H1 (cell line): Measurements from ENCODE around the gene FAR2. TPM values are rescaled to one million over a fixed set of nuclear protein-coding genes. Genes with fewer than 3 reads are reported as not detected.

Experiments used
- CTCF ChIA-PET: fragments of 300-600 bp; sonication (Branson Sonifier 250); formaldehyde crosslinking; loops from one replicate; lab custom pipeline; 2021; ENCODE audit not compliant: partially characterized antibody; lab: Charles Lee
- POLR2A ChIA-PET: fragments of 300-600 bp; sonication (Branson Sonifier 250); formaldehyde crosslinking; loops from one replicate; lab custom pipeline; 2021; ENCODE audit warnings: inconsistent platforms; ENCODE audit not compliant: partially characterized antibody; lab: Charles Lee
- DNase-seq, 2 experiments: peaks; one replicate each; pipeline versions ENCODE4 v3.0.0 to v3.0.0-alpha.2; 2010 to 2022; ENCODE audit warnings: low spot score in 2 of 2, low read depth in 1 of 2, mixed read lengths in 1 of 2
- FAIRE-seq: peaks from 2 replicates; lab custom pipeline; 2011; peaks lifted over from hg19 to GRCh38; lab: Jason Lieb, UNC
- H2AFZ ChIP-seq: 2 replicates; pipeline ENCODE4 v1.8.1; 2012; ENCODE audit warnings: low read length, inconsistent platforms
- H2AK5ac ChIP-seq: 2 replicates; pipeline ENCODE4 v1.6.1; 2013; ENCODE audit warnings: low read depth, low read length
- H2BK120ac ChIP-seq: replicated peaks from 2 replicates; pipeline ENCODE3; 2013; ENCODE audit warnings: low read depth, low read length, inconsistent platforms
- H2BK12ac ChIP-seq: 2 replicates; pipeline ENCODE4 v1.6.1; 2013; ENCODE audit warnings: low read depth, low read length
- H2BK15ac ChIP-seq: 2 replicates; pipeline ENCODE4 v1.6.1; 2013; ENCODE audit warnings: low read length
- H2BK20ac ChIP-seq: 2 replicates; pipeline ENCODE4 v1.6.1; 2013; ENCODE audit warnings: low read length
- H2BK5ac ChIP-seq: 2 replicates; pipeline ENCODE4 v1.6.1; 2013; ENCODE audit warnings: low read depth, low read length
- H3K14ac ChIP-seq: 2 replicates; pipeline ENCODE4 v1.6.1; 2013; ENCODE audit warnings: inconsistent platforms; ENCODE audit not compliant: insufficient read length
- H3K18ac ChIP-seq: 2 replicates; pipeline ENCODE4 v1.6.1; 2013; ENCODE audit warnings: low read length; ENCODE audit errors: extremely low read depth
- H3K23ac ChIP-seq: 2 replicates; pipeline ENCODE4 v1.6.1; 2013; ENCODE audit warnings: inconsistent platforms; ENCODE audit not compliant: insufficient read length
- H3K23me2 ChIP-seq: 2 replicates; pipeline ENCODE4 v1.6.1; 2013; ENCODE audit warnings: low read depth, low read length
- H3K27ac ChIP-seq: 2 replicates; pipeline ENCODE4 v1.6.1; 2011; ENCODE audit warnings: low read depth, low read length, inconsistent platforms
- H3K27me3 ChIP-seq, 4 experiments: replicated peaks in 1 of 4; 1 replicate in 1 of 4; 2 replicates in 3 of 4; pipeline versions ENCODE4 v1.6.1 to v1.8.1; 2011 to 2013; ENCODE audit warnings: low read length in 3 of 4, mild to moderate bottlenecking in 3 of 4, inconsistent platforms in 2 of 4, mixed read lengths in 2 of 4, moderate library complexity in 1 of 4; ENCODE audit not compliant: control insufficient read depth in 3 of 4, insufficient read depth in 3 of 4; ENCODE audit errors: extremely low read depth in 1 of 4
- H3K36me3 ChIP-seq, 4 experiments: 2 replicates each; pipeline versions ENCODE4 v1.6.1 to v1.8.1; 2011 to 2013; ENCODE audit warnings: mild to moderate bottlenecking in 4 of 4, low read length in 3 of 4, moderate library complexity in 2 of 4, control low read depth in 1 of 4, inconsistent platforms in 1 of 4; ENCODE audit not compliant: insufficient read depth in 4 of 4, control insufficient read depth in 2 of 4
- H3K4ac ChIP-seq: replicated peaks from 2 replicates; pipeline ENCODE3; 2013; ENCODE audit warnings: low read length, low read depth, mixed read lengths, inconsistent platforms; ENCODE audit not compliant: insufficient read length
- H3K4me1 ChIP-seq, 4 experiments: replicated peaks in 1 of 4; 1 replicate in 1 of 4; 2 replicates in 3 of 4; pipeline versions ENCODE4 v1.6.1 to v1.8.1; 2011 to 2013; ENCODE audit warnings: low read length in 3 of 4, inconsistent platforms in 2 of 4, mixed read lengths in 1 of 4; ENCODE audit not compliant: insufficient read depth in 4 of 4, control insufficient read depth in 3 of 4
- H3K4me2 ChIP-seq, 2 experiments: 2 replicates each; pipeline versions ENCODE4 v1.6.1 to v1.8.1; 2011 to 2013; ENCODE audit warnings: low read depth in 2 of 2, low read length in 2 of 2, control low read depth in 1 of 2, inconsistent platforms in 1 of 2, mild to moderate bottlenecking in 1 of 2; ENCODE audit not compliant: insufficient read depth in 1 of 2
- H3K4me3 ChIP-seq, 4 experiments: fragments of 200-600, 300-600 bp in 1 of 4; sonication (generic), shearing (Covaris generic), sonication (Bioruptor Twin) in 1 of 4; 2 replicates each; pipeline versions ENCODE4 v1.5.1 to v1.8.1; 2011 to 2016; ENCODE audit warnings: low read length in 4 of 4, low read depth in 3 of 4, control low read depth in 2 of 4, inconsistent platforms in 2 of 4, mild to moderate bottlenecking in 2 of 4, mixed read lengths in 1 of 4, moderate library complexity in 1 of 4; ENCODE audit not compliant: insufficient read depth in 2 of 4; ENCODE audit errors: extremely low read depth in 1 of 4
- H3K56ac ChIP-seq: replicated peaks from 2 replicates; pipeline ENCODE3; 2013; ENCODE audit warnings: low read depth, mild to moderate bottlenecking, mixed read lengths, low read length, inconsistent platforms; ENCODE audit not compliant: insufficient read length
- H3K79me1 ChIP-seq: 2 replicates; pipeline ENCODE4 v1.6.1; 2013; ENCODE audit warnings: low read depth, low read length, control low read depth
- H3K79me2 ChIP-seq, 2 experiments: 2 replicates each; pipeline versions ENCODE4 v1.6.1 to v1.8.1; 2012 to 2013; ENCODE audit warnings: low read length in 2 of 2, mild to moderate bottlenecking in 2 of 2, inconsistent platforms in 1 of 2; ENCODE audit not compliant: insufficient read depth in 2 of 2, control insufficient read depth in 1 of 2
- H3K9ac ChIP-seq, 4 experiments: replicated peaks in 1 of 4; 1 replicate in 1 of 4; 2 replicates in 3 of 4; pipeline versions ENCODE4 v1.6.1 to v1.8.1; 2011 to 2013; ENCODE audit warnings: low read depth in 3 of 4, low read length in 3 of 4, control low read depth in 2 of 4, mild to moderate bottlenecking in 2 of 4, moderate library complexity in 2 of 4, inconsistent platforms in 1 of 4; ENCODE audit errors: extremely low read depth in 1 of 4
- H3K9me3 ChIP-seq, 2 experiments: 2 replicates each; pipeline versions ENCODE4 v1.6.1 to v1.8.1; 2012 to 2013; ENCODE audit warnings: mild to moderate bottlenecking in 2 of 2, moderate library complexity in 2 of 2, control low read depth in 1 of 2, inconsistent platforms in 1 of 2, low read depth in 1 of 2, low read length in 1 of 2, mixed read lengths in 1 of 2; ENCODE audit not compliant: insufficient read depth in 2 of 2
- H4K20me1 ChIP-seq, 2 experiments: replicated peaks in 1 of 2; 2 replicates each; pipeline versions ENCODE3 to v1.8.1; 2011 to 2013; ENCODE audit warnings: inconsistent platforms in 2 of 2, low read length in 2 of 2, mild to moderate bottlenecking in 1 of 2; ENCODE audit not compliant: insufficient read depth in 2 of 2, control insufficient read depth in 1 of 2
- H4K5ac ChIP-seq: 2 replicates; pipeline ENCODE4 v1.6.1; 2013; ENCODE audit warnings: low read length, low read depth, mixed read lengths, inconsistent platforms; ENCODE audit not compliant: insufficient read length
- H4K8ac ChIP-seq: 2 replicates; pipeline ENCODE4 v1.8.0; 2013; ENCODE audit warnings: mild to moderate bottlenecking, moderate library complexity, low read length, inconsistent platforms; ENCODE audit not compliant: insufficient read depth; ENCODE audit errors: extremely low read depth
- H4K91ac ChIP-seq: replicated peaks from 2 replicates; pipeline ENCODE3; 2013; ENCODE audit warnings: low read length, mixed read lengths, inconsistent platforms; ENCODE audit not compliant: insufficient read length
- BCL11A ChIP-seq, 2 experiments: IDR thresholded peaks; one replicate each; pipeline ENCODE4 v1.6.1; 2011; ENCODE audit warnings: low read depth in 2 of 2, low read length in 2 of 2, mild to moderate bottlenecking in 2 of 2
- KDM5A ChIP-seq: fragments of 200-600 bp; IDR thresholded peaks from 2 replicates; pipeline ENCODE4 v1.7.1; 2012; ENCODE audit warnings: mild to moderate bottlenecking, low read length, inconsistent platforms, mixed read lengths
- SRF ChIP-seq: IDR thresholded peaks from 2 replicates; pipeline ENCODE4 v1.6.1; 2011; ENCODE audit warnings: mild to moderate bottlenecking, low read depth, low read length, moderate library complexity
- TAF1 ChIP-seq: IDR thresholded peaks from 2 replicates; pipeline ENCODE4 v1.6.1; 2011; ENCODE audit warnings: mild to moderate bottlenecking, low read depth, low read length
- TCF12 ChIP-seq: IDR thresholded peaks from 2 replicates; pipeline ENCODE4 v1.6.1; 2011; ENCODE audit warnings: low read depth, mild to moderate bottlenecking, low read length
- TEAD4 ChIP-seq: IDR thresholded peaks from 2 replicates; pipeline ENCODE4 v1.6.1; 2012; ENCODE audit warnings: low read depth, low read length, inconsistent platforms, mixed read lengths
- WGBS, 2 experiments: shearing (Covaris generic) in 1 of 2; methylation state at CpG; one replicate each; pipeline versions ENCODE4 v1.1.6 to v1.1.7; 2013 to 2015; ENCODE audit warnings: low lambda C conversion rate in 2 of 2, mixed read lengths in 2 of 2, inconsistent platforms in 1 of 2, low coverage in 1 of 2, missing lambda C conversion rate in 1 of 2; ENCODE audit not compliant: insufficient replicate concordance in 2 of 2, insufficient coverage in 1 of 2, insufficient read length in 1 of 2; ENCODE audit errors: extremely low coverage in 1 of 2, missing lambda C conversion rate in 1 of 2; 5-methylcytosine and 5-hydroxymethylcytosine counted together
- polyA plus RNA-seq, 7 experiments: library from polyadenylated mRNA; depleted of rRNA in 3 of 7; stranded (reverse) in 5 of 7; unstranded in 2 of 7; fragments of >200 nt in 5 of 7; fragments of 200-250 nt in 2 of 7; gene quantifications; 1 replicate in 5 of 7; 2 replicates in 1 of 7; 4 replicates in 1 of 7; pipeline versions ENCODE4 v1.2.1 to v1.2.3, GENCODE V29; 2011 to 2013; ENCODE audit warnings: missing spikeins in 2 of 7, mixed read lengths in 2 of 7
- total RNA-seq: library from RNA; stranded (reverse); fragmentation: NEBNext Ultra II Directional; extraction: Animal tissue kit (Norgen Biotek cat#: 25700); gene quantifications from 2 replicates; pipeline ENCODE4 v1.2.1, GENCODE V29; 2021

FAR2 gene
- total and polyA plus RNA-seq, 2 of the 8 experiments (the other 6 are each of a cell fraction or from before 2014, with no cell fraction given): 24.0 to 24.1 TPM

GRCh38 chr12:29201746-29202145 is 52.7 kb downstream of the FAR2 start:
- no peak overlapping the region for H3K18ac ChIP-seq
- no peak overlapping the region for H2BK20ac ChIP-seq
- no peak overlapping the region for H4K91ac ChIP-seq
- no peak overlapping the region for H3K56ac ChIP-seq
- ChIA-PET POLR2A (no interaction called here), CTCF (no interaction called here)
- H3K79me2 ChIP-seq: no peaks in the 10 kb centered on the region
- H3K23me2 ChIP-seq: no peaks in the 10 kb centered on the region
- H3K27ac ChIP-seq: no peak overlapping the region
- FAIRE-seq: no peak
- no peak overlapping the region for H2BK120ac ChIP-seq
- H2BK12ac ChIP-seq: no peak overlapping the region
- H3K36me3 ChIP-seq: no peaks in the 10 kb centered on the region
- no peak overlapping the region for H3K9ac ChIP-seq
- H3K14ac ChIP-seq: no peak overlapping the region
- H2AFZ ChIP-seq: no peak overlapping the region
- H2BK5ac ChIP-seq: no peak overlapping the region
- no peak overlapping the region for H3K4me2 ChIP-seq
- WGBS, 2 experiments: 94% methylated on average over 2 of the region's 2 CpGs; no CpG with 5 or more reads in 1 of the 2 experiments
- no peak for DNase-seq
- H3K79me1 ChIP-seq: no peaks in the 10 kb centered on the region
- H2BK15ac ChIP-seq: no peak overlapping the region
- H4K20me1 ChIP-seq: no peaks in the 10 kb centered on the region
- no peak overlapping the region for H3K4ac ChIP-seq
- H4K8ac ChIP-seq: no peak overlapping the region
- H4K5ac ChIP-seq: no peak overlapping the region
- peaks cover 0 to 3% of the 10 kb centered on the region in 2 experiments; a peak in 1 of 4 replicates for H3K9me3 ChIP-seq
- TF ChIP-seq KDM5A: no peak
- TF ChIP-seq TCF12: no peak
- TF ChIP-seq TEAD4: no peak
- TF ChIP-seq BCL11A (IDR thresholded peaks at IDR 0.05; ENCODE audit: low read depth in 2 of 2, low read length in 2 of 2): no peak
- TF ChIP-seq TAF1: no peak
- no peak for TF ChIP-seq SRF
- H3K4me1 ChIP-seq: no peaks in the 10 kb centered on the region
- no peak overlapping the region for H3K4me3 ChIP-seq
- no peak overlapping the region for H3K23ac ChIP-seq
- peaks cover 0 to 2% (median 0%) of the 10 kb centered on the region in 4 experiments; a peak in 1 of 7 replicates for H3K27me3 ChIP-seq
- no peak overlapping the region for H2AK5ac ChIP-seq
